Measurements from ENCODE around the gene AFG1L. TPM values are rescaled to one million over a fixed set of nuclear protein-coding genes. Genes with fewer than 3 reads are reported as not detected.
A peak's percentile ranks its signal among the peaks of the same experiment; 100 is the strongest.

AFG1L gene
- total and polyA plus RNA-seq, 8 donors, result 0.45 to 18.5 (median 2.9) TPM; not detected in 1

DNA sequence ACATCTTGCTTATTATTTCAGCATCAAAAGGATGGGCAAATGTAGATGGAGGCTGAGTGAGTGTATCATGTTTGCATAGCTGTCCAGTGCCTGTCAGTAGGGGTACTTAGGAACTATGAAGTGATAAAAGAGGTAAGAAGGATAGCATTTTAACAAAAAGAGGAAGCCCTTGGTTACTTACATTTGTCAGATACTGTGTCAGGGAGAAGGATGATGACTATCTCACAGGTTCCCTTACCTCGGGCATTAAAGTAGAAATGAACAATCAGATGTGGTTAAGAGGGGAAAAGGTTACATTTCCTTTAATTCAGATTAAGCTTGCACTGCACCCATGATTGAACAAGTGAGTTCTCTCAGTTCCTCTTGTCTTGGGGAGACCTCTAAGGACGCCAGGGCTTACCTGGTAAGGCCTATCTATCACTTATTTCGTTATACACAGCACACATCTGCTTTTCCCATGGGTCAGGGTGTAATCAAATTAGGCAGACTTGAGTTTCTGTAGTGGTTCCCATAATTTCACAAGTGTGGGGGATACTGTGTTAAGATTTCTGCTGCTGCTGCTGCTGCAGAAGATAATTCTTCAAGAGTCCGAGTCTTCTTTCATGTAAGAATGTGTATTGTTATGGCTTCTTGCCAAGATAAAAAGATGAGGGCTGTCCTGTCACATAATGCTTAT, 270.4 kb downstream of the AFG1L start:
- Histone ChIP-seq H3K4me3 (peak overlapping the region; percentile 89 to 96 (median 92)), H3K36me3 (peaks cover 20 to 44% (median 37%) of the 10 kb centered on the region in 4 donors), H3K27ac (peak overlapping the region; percentile 57 to 100 (median 100)), H3K27me3 (no peaks in the 10 kb centered on the region), H3K4me1 (peaks cover 38 to 77% (median 68%) of the 10 kb centered on the region in 4 donors), H3K9me3 (no peaks in the 10 kb centered on the region)
- intact Hi-C loops (cut with DNase I; ENCODE audit: low total_unique reads), result no loop called here
- DNase-seq, result peak in 1 of 2 donors; percentile 46
- WGBS, 5 donors, result 21 to 29% (median 27%) methylated on average over 4 of the region's 4 CpGs
- TF ChIP-seq POLR2AphosphoS5 (IDR thresholded peaks at IDR 0.05) (no peak), EP300 (IDR thresholded peaks at IDR 0.05) (no peak)
- TF ChIP-seq, protein P1, sequence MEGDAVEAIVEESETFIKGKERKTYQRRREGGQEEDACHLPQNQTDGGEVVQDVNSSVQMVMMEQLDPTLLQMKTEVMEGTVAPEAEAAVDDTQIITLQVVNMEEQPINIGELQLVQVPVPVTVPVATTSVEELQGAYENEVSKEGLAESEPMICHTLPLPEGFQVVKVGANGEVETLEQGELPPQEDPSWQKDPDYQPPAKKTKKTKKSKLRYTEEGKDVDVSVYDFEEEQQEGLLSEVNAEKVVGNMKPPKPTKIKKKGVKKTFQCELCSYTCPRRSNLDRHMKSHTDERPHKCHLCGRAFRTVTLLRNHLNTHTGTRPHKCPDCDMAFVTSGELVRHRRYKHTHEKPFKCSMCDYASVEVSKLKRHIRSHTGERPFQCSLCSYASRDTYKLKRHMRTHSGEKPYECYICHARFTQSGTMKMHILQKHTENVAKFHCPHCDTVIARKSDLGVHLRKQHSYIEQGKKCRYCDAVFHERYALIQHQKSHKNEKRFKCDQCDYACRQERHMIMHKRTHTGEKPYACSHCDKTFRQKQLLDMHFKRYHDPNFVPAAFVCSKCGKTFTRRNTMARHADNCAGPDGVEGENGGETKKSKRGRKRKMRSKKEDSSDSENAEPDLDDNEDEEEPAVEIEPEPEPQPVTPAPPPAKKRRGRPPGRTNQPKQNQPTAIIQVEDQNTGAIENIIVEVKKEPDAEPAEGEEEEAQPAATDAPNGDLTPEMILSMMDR (IDR thresholded peaks at IDR 0.05), result no peak

GRCh38 chr6:108565893-108566292, 271.0 kb downstream of the AFG1L start:
- DNase-seq, result peak in 1 of 2 donors; percentile 76
- TF ChIP-seq, protein P1 (IDR thresholded peaks at IDR 0.05), result no peak
- TF ChIP-seq POLR2A (IDR thresholded peaks at IDR 0.05), result no peak
- TF ChIP-seq EP300 (IDR thresholded peaks at IDR 0.05), result no peak
- TF ChIP-seq POLR2AphosphoS5 (IDR thresholded peaks at IDR 0.05), result peak; percentile 75 to 91 (median 78)
- H3K9me3 ChIP-seq, result no peaks in the 10 kb centered on the region
- peak overlapping the region in 4 of 5 donors; percentile 99 to 100 (median 100) for H3K27ac ChIP-seq
- H3K4me3 ChIP-seq, result peak overlapping the region in 3 of 4 donors; percentile 89 to 92 (median 91)
- H3K36me3 ChIP-seq, result peaks cover 26 to 50% (median 43%) of the 10 kb centered on the region in 4 donors
- WGBS, 5 donors, result 10 to 17% (median 14%) methylated on average over 4 of the region's 4 CpGs
- H3K27me3 ChIP-seq, result no peaks in the 10 kb centered on the region
- intact Hi-C loops (cut with DNase I; ENCODE audit: low total_unique reads), result no loop called here
- H3K4me1 ChIP-seq, result peaks cover 38 to 83% (median 71%) of the 10 kb centered on the region in 4 donors

DNA sequence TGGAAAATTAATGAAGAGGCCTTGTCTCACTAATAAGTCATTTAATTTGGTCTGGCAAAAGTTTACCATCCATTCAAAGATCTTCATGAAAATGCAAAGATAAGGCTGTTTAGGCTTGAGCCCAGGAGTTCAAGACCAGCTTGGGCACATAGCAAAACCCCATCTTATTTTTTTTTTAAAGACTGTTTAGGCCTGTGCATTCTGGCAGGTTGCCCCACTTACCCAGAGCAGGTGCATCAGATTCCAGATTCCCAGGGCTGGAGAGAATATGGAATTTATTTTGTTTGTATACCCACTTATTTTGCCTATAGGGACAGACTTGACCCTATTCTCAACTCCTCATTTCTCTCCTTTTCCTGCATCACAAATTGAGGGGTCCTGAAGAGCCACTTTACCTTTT, 271.6 kb downstream of the AFG1L start:
- H3K4me1 ChIP-seq, result peaks cover 38 to 89% (median 74%) of the 10 kb centered on the region in 4 donors
- H3K36me3 ChIP-seq, result peaks cover 27 to 56% (median 48%) of the 10 kb centered on the region in 4 donors
- TF ChIP-seq, protein P1 (IDR thresholded peaks at IDR 0.05), result no peak
- TF ChIP-seq POLR2AphosphoS5 (IDR thresholded peaks at IDR 0.05) (no peak), EP300 (IDR thresholded peaks at IDR 0.05) (no peak)
- no peaks in the 10 kb centered on the region for H3K27me3 ChIP-seq
- intact Hi-C loops (cut with DNase I; ENCODE audit: low total_unique reads), result no loop called here
- H3K27ac ChIP-seq, result peak overlapping the region in 4 of 5 donors; percentile 99 to 100 (median 100)
- no peak for DNase-seq
- peak overlapping the region in 2 of 4 donors; percentile 6 to 89 for H3K4me3 ChIP-seq
- H3K9me3 ChIP-seq, result no peaks in the 10 kb centered on the region

DNA sequence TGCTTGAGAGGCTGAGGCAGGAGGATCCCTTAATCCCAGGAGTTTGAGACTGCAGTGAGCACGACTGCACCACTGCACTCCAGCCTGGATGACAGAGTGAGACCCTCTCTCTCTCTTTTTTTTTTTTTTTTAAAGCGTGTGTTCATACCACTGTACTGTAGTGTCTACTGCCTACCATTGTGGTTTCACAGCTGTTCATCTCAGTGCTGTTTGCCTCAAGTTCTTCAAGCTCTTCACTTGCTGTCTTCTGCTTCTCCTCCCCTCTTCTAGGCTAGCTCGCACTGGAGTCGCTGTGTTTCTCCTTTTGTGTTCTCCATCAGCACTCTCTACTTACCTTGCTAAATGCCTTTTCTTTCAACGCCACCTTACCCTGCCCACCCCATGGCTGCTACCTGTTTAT, 273.2 kb downstream of the AFG1L start:
- 76 to 89% (median 85%) methylated on average over 5 of the region's 5 CpGs for WGBS, 5 donors
- Histone ChIP-seq H3K9me3 (no peaks in the 10 kb centered on the region), H3K27ac (peak overlapping the region in 3 of 5 donors; percentile 99 to 100 (median 100)), H3K36me3 (peaks cover 34 to 67% (median 64%) of the 10 kb centered on the region in 4 donors), H3K27me3 (no peaks in the 10 kb centered on the region), H3K4me1 (peaks cover 38 to 99% (median 74%) of the 10 kb centered on the region in 4 donors), H3K4me3 (peak overlapping the region in 1 of 4 donors; percentile 23)
- TF ChIP-seq POLR2A (IDR thresholded peaks at IDR 0.05) (no peak), EP300 (IDR thresholded peaks at IDR 0.05) (no peak), POLR2AphosphoS5 (IDR thresholded peaks at IDR 0.05) (no peak)
- TF ChIP-seq, protein P1 (IDR thresholded peaks at IDR 0.05), result no peak
- intact Hi-C loops (cut with DNase I; ENCODE audit: low total_unique reads), result no loop called here
- DNase-seq, result no peak

All from stomach (tissue), 9 donors.